Measurements from ENCODE around the gene CRYL1.

GRCh38 chr13:20446900-20447299, 78.8 kb downstream of the CRYL1 start:
- TF ChIP-seq JUN (IDR thresholded peaks at IDR 0.05; ENCODE audit: low read depth, low read length), result no peak
- no peak for TF ChIP-seq RFX5 (IDR thresholded peaks at IDR 0.05; ENCODE audit: borderline replicate concordance, low read depth, low read length)
- no peak for TF ChIP-seq SIN3A (conservative IDR thresholded peaks at IDR 0.05 in 1 of 2, IDR thresholded peaks at IDR 0.05 in 1 of 2; ENCODE audit: low read depth in 1 of 2, low read length in 2 of 2)
- TF ChIP-seq EZH2 (IDR thresholded peaks at IDR 0.05; ENCODE audit: low read depth, low read length, severe bottlenecking), result no peak
